Activated T-cell treated with anti-CD3 and anti-CD28 coated beads for 4 hours (primary cell): ENCODE results near the gene RSRC1.
"Not testable (repeated sequence)": the region's sequence is repeated elsewhere in the genome, so short reads cannot be mapped to it uniquely, and the experiment has no call there.

Experiments used
- DNase-seq: peaks from one replicate; pipeline ENCODE4 v3.0.0-alpha.2; 2020

Gene RSRC1

GRCh38 chr3:158134363-158134762, 24.5 kb downstream of the RSRC1 start:
- DNase-seq, result no peak

- no peak for DNase-seq
Observed at GRCh38 chr3:158140396-158140795, 30.5 kb downstream of the RSRC1 start.

GRCh38 chr3:158148218-158148617, 38.3 kb downstream of the RSRC1 start:
- no peak for DNase-seq

GRCh38 chr3:158152186-158152585, 42.3 kb downstream of the RSRC1 start:
- no peak for DNase-seq

GRCh38 chr3:158158969-158159368, 49.1 kb downstream of the RSRC1 start:
- DNase-seq, result no peak

- DNase-seq, result no peak
Observed at GRCh38 chr3:158159714-158160113, 49.8 kb downstream of the RSRC1 start.

GRCh38 chr3:158160958-158161357, 51.1 kb downstream of the RSRC1 start:
- no peak for DNase-seq

GRCh38 chr3:158165141-158165655, 55.3 kb downstream of the RSRC1 start:
- DNase-seq, result no peak

GRCh38 chr3:158165730-158166129, 55.8 kb downstream of the RSRC1 start:
- DNase-seq, result no peak

GRCh38 chr3:158166223-158166622, 56.3 kb downstream of the RSRC1 start:
- DNase-seq, result no peak

- DNase-seq, result no peak
Observed at GRCh38 chr3:158167737-158168557, 58.1 kb downstream of the RSRC1 start.

GRCh38 chr3:158169091-158169491, 59.2 kb downstream of the RSRC1 start:
- no peak for DNase-seq

GRCh38 chr3:158181096-158181495, 71.2 kb downstream of the RSRC1 start:
- DNase-seq, result no peak

- no peak for DNase-seq
Observed at GRCh38 chr3:158185711-158186110, 75.8 kb downstream of the RSRC1 start.

- no peak for DNase-seq
Observed at GRCh38 chr3:158200955-158201354, 91.1 kb downstream of the RSRC1 start.

GRCh38 chr3:158205324-158205723, 95.4 kb downstream of the RSRC1 start:
- DNase-seq, result no peak

GRCh38 chr3:158205994-158206393, 96.1 kb downstream of the RSRC1 start:
- no peak for DNase-seq

GRCh38 chr3:158210067-158210466, 100.2 kb downstream of the RSRC1 start:
- no peak for DNase-seq

GRCh38 chr3:158213461-158213860, 103.6 kb downstream of the RSRC1 start:
- no peak for DNase-seq

GRCh38 chr3:158217992-158218391, 108.1 kb downstream of the RSRC1 start:
- no peak for DNase-seq

GRCh38 chr3:158220575-158220974, 110.7 kb downstream of the RSRC1 start:
- no peak for DNase-seq

- DNase-seq, result no peak
Observed at GRCh38 chr3:158221426-158221825, 111.5 kb downstream of the RSRC1 start.

GRCh38 chr3:158226429-158226828, 116.5 kb downstream of the RSRC1 start:
- no peak for DNase-seq

- DNase-seq, result not testable (repeated sequence)
Observed at GRCh38 chr3:158228942-158229341, 119.1 kb downstream of the RSRC1 start.

- DNase-seq, result no peak
Observed at GRCh38 chr3:158233791-158234190, 123.9 kb downstream of the RSRC1 start.
